OCI-LY1 (cell line): ENCODE measurements around the gene ALLC.

Experiments
- CTCF ChIP-seq: fragments of 200-600 bp; sonication (generic), shearing (Covaris generic); IDR thresholded peaks from 2 replicates; pipeline ENCODE4 v1.5.1; 2017; ENCODE audit warnings: mild to moderate bottlenecking, antibody characterized with exemption, low read length, moderate library complexity, mixed read lengths
- EZH2 ChIP-seq: fragments of 200-600 bp; sonication (generic), shearing (Covaris generic); IDR thresholded peaks from 2 replicates; pipeline ENCODE4 v1.8.0; 2017; ENCODE audit warnings: borderline replicate concordance, mixed run types, mild to moderate bottlenecking, antibody characterized with exemption, low read length, moderate library complexity, mixed read lengths

- TF ChIP-seq CTCF (no peak), EZH2 (no peak)
Observed at GRCh38 chr2:3705782-3706181, 47.8 kb downstream of the ALLC start.
